NOMO-1 treated with DMSO at 0.1 percent for 48 hours (cell line): ENCODE results near the gene LILRA1.
"Not testable (repeated sequence)": the region's sequence is repeated elsewhere in the genome, so short reads cannot be mapped to it uniquely, and the experiment has no call there.

Experiments
- DNase-seq: peaks from one replicate; lab custom pipeline; 2025; ENCODE audit not compliant: unreplicated experiment; lab: John Stamatoyannopoulos, UW

The LILRA1 gene

GRCh38 chr19:54576411-54576976, 16.9 kb upstream of the LILRA1 start:
- no peak for DNase-seq

- no peak for DNase-seq
Observed at GRCh38 chr19:54577334-54577733, 16.1 kb upstream of the LILRA1 start.

DNA sequence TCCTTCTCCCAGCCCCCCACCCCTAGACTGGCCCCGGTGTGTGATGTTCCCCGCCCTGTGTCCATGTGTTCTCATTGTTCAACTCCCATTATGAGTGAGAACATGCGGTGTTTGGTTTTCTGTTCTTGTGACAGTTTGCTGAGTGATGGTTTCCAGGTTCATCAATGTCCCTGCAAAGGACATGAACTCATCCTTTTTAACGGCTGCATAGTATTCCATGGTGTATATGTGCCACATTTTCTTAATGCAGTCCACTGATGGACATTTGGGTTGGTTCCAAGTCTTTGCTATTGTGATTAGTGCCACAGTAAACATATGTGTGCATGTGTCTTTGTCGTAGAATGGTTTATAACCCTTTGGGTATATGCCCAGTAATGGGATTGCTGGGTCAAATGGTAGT, 15.2 kb upstream of the LILRA1 start:
- not testable (repeated sequence) for DNase-seq

GRCh38 chr19:54586397-54586796, 7.0 kb upstream of the LILRA1 start:
- DNase-seq, result no peak

DNA sequence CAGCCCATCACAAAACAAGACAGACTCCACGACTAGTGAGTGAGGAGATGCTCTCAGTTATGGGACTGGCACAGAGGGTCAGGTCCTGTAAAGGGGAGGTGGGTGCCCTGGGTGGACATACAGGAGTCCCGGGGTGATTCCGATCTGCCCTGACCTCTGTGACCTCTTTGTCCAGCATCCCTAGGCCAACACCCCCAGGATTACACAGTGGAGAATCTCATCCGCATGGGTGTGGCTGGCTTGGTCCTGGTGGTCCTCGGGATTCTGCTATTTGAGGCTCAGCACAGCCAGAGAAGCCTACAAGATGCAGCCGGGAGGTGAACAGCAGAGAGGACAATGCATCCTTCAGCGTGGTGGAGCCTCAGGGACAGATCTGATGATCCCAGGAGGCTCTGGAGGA, 6.4 kb upstream of the LILRA1 start:
- DNase-seq, result no peak

DNA sequence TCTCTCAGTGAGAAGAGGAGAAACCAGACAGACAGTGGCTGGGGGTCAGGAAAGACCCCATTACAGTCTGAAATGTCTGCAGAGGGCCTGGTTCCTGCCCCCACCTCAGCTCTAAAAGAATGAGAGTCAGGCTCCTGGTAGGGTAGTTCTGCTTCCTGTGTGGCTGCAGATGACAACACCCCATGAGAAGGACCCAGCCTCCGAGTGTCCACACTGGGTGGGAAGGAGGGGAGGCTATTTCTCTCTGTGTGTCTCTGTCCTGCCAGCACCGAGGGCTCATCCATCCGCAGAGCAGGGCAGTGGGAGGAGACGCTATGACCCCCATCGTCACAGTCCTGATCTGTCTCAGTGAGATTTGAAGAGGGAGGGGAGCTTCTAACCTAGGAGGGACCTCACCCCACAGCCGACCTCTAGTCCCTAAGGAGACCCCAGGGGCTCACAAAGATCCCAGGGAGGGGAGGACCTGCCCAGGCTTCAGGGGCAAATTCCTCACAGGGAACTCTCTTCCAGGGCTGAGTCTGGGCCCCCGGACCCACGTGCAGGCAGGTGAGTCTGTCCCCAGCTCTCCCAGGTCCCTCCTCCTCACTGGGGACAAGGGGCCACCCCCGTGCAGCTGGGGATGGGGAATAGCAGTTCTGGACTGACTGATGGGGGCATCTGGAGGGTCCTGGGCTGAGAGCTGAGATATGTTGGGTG, 647 bp downstream of the LILRA1 start:
- DNase-seq, result peak; percentile 42

- DNase-seq, result no peak
Observed at GRCh38 chr19:54594737-54595136, 1.3 kb downstream of the LILRA1 start.

GRCh38 chr19:54595680-54596436, 2.4 kb downstream of the LILRA1 start:
- DNase-seq, result not testable (repeated sequence)

DNA sequence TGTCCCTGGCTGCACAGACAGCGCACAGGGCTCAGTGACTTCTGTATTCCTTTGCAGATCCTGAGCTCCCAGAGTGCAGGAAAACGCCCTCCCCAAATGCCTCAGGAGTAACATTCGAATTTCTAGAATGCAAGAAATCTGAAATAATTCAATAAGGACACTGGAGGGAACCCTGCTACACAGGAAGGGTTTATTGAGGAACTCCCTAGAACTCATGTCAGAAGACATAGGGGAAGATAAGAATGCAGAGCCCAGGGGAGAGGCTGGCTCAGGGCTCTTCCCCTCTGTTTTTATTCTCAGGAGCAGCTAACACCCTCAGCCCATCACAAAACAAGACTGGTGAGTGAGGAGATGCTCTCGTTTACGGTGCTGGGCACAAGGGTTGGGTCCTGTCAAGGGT, 6.8 kb downstream of the LILRA1 start:
- DNase-seq, result no peak

GRCh38 chr19:54606230-54606629, 12.8 kb downstream of the LILRA1 start:
- peak; percentile 57 for DNase-seq

GRCh38 chr19:54606891-54607784, 13.7 kb downstream of the LILRA1 start:
- no peak for DNase-seq

DNA sequence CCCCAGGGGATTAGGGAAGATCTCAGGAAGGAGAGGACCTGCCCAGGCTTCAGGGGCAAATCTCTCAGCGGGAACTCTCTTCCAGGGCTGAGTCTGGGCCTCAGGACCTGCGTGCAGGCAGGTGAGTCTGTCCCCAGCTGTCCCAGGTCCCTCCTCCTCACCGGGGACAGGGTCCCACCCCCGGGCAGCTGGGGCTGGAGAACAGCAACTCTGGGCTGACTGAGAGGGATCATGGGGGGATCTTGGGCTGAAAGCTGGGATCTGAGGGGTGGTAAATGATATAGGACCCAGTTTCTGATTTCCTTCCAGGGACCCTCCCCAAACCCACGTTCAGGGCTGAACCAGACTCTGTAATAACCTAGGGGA, 14.3 kb downstream of the LILRA1 start:
- DNase-seq, result no peak

- no peak for DNase-seq
Observed at GRCh38 chr19:54608205-54608604, 14.8 kb downstream of the LILRA1 start.

GRCh38 chr19:54608792-54609191, 15.4 kb downstream of the LILRA1 start:
- DNase-seq, result peak; percentile 26

GRCh38 chr19:54609356-54609791, 15.9 kb downstream of the LILRA1 start:
- no peak for DNase-seq

- DNase-seq, result peak; percentile 43
Observed at GRCh38 chr19:54612428-54612827, 19.0 kb downstream of the LILRA1 start.

DNA sequence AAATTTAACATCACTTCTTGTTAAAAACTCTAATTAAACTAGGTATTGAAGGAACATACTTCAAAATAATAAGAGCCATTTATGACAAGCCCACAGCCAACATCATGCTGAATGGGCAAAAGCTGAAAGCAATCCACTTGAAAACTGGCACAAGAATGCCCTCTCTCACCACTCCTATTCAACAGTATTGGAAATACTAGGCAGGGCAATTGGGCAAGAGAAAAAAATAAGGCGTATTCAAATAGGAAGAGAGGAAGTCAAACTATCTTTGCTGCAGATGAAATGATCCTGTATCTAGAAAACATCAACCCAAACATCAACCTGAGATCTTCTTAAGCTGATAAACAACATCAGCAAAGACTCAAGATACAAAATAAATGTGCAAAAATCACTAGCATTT, 21.3 kb downstream of the LILRA1 start:
- DNase-seq, result no peak

GRCh38 chr19:54616057-54616456, 22.6 kb downstream of the LILRA1 start:
- DNase-seq, result no peak

DNA sequence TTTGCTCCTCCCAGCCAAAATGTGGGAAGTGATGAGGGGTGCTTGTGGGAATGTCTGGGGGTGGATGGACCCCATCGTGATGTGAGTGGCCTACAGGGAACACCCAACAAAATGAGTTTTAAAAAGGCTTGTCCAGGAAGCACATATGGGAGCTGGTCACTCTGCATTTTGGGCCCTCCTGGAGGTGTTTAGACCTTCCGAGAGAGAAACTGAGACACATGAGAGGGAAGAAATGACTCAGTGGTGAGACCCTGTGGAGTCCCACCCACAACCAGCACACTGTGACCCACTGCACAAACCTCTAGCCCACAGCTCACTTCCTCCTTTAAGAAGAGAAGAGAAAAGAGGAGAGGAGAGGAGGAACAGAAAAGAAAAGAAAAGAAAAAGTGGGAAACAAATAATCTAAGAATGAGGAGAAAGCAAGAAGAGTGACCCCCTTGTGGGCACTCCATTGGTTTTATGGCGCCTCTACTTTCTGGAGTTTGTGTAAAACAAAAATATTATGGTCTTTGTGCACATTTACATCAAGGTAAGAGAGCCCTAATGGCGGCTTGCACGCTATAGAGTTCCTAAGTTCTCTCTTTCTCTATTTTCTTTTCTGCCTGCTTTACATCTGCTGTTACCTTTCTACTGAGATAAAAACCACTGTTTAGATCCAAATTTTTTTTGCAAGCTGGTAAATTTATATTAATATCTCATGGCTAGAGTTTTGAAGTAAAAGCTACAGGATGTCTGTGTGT, 23.6 kb downstream of the LILRA1 start:
- DNase-seq, result no peak

- DNase-seq, result no peak
Observed at GRCh38 chr19:54620464-54620863, 27.0 kb downstream of the LILRA1 start.

- no peak for DNase-seq
Observed at GRCh38 chr19:54622431-54622830, 29.0 kb downstream of the LILRA1 start.
